ENCODE results near the gene WSCD2.

The WSCD2 gene

GRCh38 chr12:108109504-108109903, 19.6 kb upstream of the WSCD2 start:
- DNase-seq (ENCODE audit: low read depth), result no peak

- DNase-seq (ENCODE audit: low read depth), result no peak
Measured at GRCh38 chr12:108109954-108110353, 19.1 kb upstream of the WSCD2 start.

GRCh38 chr12:108110844-108111243, 18.2 kb upstream of the WSCD2 start:
- DNase-seq (ENCODE audit: low read depth), result no peak

- DNase-seq (ENCODE audit: low read depth), result no peak
Measured at GRCh38 chr12:108112832-108113556, 16.1 kb upstream of the WSCD2 start.

- DNase-seq (ENCODE audit: low read depth), result no peak
Measured at GRCh38 chr12:108115123-108116121, 13.7 kb upstream of the WSCD2 start.

- DNase-seq (ENCODE audit: low read depth), result no peak
Measured at GRCh38 chr12:108116254-108116653, 12.8 kb upstream of the WSCD2 start.

- DNase-seq (ENCODE audit: low read depth), result no peak
Measured at GRCh38 chr12:108116699-108117098, 12.4 kb upstream of the WSCD2 start.

- no peak for DNase-seq (ENCODE audit: low read depth)
Measured at GRCh38 chr12:108117163-108117849, 11.8 kb upstream of the WSCD2 start.

- no peak for DNase-seq (ENCODE audit: low read depth)
Measured at GRCh38 chr12:108117902-108118301, 11.2 kb upstream of the WSCD2 start.

GRCh38 chr12:108119126-108119973, 9.7 kb upstream of the WSCD2 start:
- no peak for DNase-seq (ENCODE audit: low read depth)

- DNase-seq (ENCODE audit: low read depth), result no peak
Measured at GRCh38 chr12:108119974-108120862, 8.9 kb upstream of the WSCD2 start.

- DNase-seq (ENCODE audit: low read depth), result no peak
Measured at GRCh38 chr12:108120863-108121165, 8.3 kb upstream of the WSCD2 start.

GRCh38 chr12:108121320-108121719, 7.8 kb upstream of the WSCD2 start:
- no peak for DNase-seq (ENCODE audit: low read depth)

- DNase-seq (ENCODE audit: low read depth), result no peak
Measured at GRCh38 chr12:108121728-108122471, 7.2 kb upstream of the WSCD2 start.

GRCh38 chr12:108122644-108123043, 6.4 kb upstream of the WSCD2 start:
- DNase-seq (ENCODE audit: low read depth), result no peak

- no peak for DNase-seq (ENCODE audit: low read depth)
Measured at GRCh38 chr12:108123402-108123801, 5.7 kb upstream of the WSCD2 start.

GRCh38 chr12:108125073-108125472, 4.0 kb upstream of the WSCD2 start:
- DNase-seq (ENCODE audit: low read depth), result no peak

- DNase-seq (ENCODE audit: low read depth), result no peak
Measured at GRCh38 chr12:108126212-108126611, 2.9 kb upstream of the WSCD2 start.

GRCh38 chr12:108126990-108127501, 2.0 kb upstream of the WSCD2 start:
- no peak for DNase-seq (ENCODE audit: low read depth)

- no peak for DNase-seq (ENCODE audit: low read depth)
Measured at GRCh38 chr12:108127654-108128053, 1.4 kb upstream of the WSCD2 start.
